ENCODE data around the gene IQCE.
A peak's percentile ranks its signal among the peaks of the same experiment; 100 is the strongest.
"Not testable (repeated sequence)": the region's sequence is repeated elsewhere in the genome, so short reads cannot be mapped to it uniquely, and the experiment has no call there.

IQCE gene

DNA sequence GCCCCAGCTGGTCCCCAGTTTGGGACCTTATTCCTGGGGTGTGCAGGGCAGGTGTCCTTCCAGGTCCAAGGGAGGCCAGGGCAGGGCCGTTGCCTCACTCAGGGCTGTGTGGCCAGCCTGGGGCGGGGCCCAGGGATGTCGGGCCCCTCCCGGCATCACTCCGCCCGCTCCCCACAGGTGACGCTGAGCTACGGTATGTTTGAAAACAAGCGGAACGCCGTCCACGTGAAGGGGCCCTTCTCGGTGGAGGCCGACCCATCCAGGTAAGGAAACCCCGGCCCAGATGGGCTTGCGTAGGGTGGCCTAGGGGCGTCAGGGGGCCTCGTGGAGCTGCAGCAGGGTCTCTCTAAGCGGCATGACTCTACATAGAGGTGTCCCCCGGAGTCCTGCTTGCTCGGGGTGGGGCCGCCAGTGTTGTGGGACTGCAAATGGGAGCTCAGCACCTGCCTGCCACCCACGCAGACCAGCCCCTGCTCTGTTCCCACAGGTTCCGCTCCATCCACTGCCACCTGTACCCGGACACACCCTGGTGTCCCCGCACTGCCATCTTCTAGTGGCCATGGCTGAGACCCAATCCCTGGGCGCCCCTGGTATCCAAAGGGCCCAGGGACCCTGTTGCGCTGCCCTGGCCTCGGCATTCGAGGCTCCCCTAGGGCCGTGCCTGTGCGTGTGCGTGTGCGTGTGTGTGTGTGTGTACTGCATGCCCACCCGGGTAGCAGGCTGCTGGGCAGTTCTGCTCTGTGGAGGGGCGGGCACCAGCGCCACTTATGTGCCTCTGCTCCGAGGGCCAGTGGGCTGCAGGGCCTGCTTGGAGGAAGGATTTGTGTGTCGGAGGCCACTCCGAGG, 31.9 kb upstream of the IQCE start:
- H3K9me3 Mint-ChIP-seq: no peaks in the 10 kb centered on the region
- ATAC-seq (no peak), DNase-seq (peak in 1 of 2 donors; percentile 15)
- H3K4me1 Mint-ChIP-seq: peaks cover 96% of the 10 kb centered on the region
- no peak overlapping the region for H3K4me3 Mint-ChIP-seq
- H3K27me3 Mint-ChIP-seq: no peaks in the 10 kb centered on the region
- H3K27ac Mint-ChIP-seq: no peak overlapping the region

DNA sequence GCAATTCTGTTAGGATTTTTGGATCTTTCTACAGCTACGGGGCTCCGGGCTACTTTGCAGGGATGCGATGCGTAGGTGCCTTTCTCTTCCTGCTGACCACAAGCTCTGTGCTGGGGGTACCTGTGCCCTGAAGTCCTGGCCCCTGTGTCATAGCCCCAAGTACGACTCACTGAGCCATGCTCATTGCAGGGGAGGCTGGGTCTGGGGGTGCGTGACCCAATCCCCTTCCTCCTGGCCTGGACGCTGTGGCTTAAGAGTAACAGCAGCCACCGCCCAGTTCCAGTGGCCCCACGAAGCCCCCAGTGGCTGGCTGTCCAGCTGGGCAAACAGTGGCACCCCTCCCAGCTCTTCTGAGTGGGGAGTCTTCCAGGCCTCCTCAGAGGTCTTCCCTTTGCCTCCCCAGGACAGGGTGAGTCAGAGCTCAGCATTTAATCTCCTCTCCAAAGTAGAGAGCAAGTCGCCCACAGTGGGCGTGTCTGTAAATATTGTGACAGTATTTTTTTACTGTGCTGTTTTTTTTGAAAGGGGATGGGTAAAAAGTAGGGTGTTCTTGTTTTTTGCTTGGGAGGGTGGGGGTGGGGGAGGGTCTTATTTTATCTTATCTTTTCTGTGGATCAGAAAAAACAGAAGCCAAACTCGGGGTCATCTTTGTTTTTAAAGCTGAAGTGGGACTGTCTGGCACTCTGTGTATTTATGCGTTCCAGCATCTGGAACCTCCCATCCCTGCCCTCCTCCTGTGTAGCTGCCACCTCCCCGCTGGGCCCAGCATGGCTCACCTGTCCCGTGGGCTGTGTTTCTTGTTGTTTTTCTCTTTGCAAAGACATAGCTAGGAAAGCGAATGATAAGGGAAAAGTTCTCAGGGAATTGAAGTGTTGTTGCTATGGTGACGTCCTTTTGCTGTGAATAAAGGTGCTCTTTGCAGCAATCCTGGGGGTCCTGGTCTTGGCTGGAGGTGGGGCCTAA, 31.0 kb upstream of the IQCE start:
- H3K27ac Mint-ChIP-seq: no peak overlapping the region
- DNase-seq (peak in 1 of 2 donors; percentile 33), ATAC-seq (no peak)
- peaks cover 92% of the 10 kb centered on the region for H3K4me1 Mint-ChIP-seq
- H3K4me3 Mint-ChIP-seq: peak overlapping the region; percentile 79 to 84
- no peaks in the 10 kb centered on the region for H3K9me3 Mint-ChIP-seq
- no peaks in the 10 kb centered on the region for H3K27me3 Mint-ChIP-seq

DNA sequence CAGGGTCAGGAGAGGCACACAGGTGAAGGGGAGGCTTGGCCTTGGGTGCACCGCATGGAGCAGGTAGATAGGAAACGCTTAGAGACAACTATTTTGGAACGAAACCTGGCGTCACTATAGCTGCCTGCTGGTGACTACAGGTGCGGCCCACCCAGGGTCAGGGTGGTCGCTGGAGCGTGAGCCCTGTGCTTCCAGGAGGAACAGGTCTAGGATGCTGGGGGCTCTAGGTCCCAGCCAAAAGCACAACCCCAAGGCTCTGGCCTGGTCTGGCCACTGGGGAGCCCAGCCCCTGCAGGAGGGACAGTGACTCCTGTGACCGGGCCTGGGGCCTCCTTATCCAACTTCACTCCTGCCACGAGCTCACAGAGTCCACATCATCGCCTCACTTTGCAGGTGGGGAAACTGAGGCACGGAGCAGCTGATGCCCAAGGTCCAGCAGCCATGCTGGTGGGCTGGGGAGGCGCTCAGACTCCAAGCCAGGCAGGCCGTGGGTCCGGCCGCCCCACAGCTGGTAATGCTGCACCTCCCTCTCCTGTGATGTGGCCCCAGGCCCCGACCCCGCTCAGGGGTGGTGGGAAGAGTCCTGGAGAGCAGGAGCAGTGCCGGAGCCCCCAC, 30.2 kb upstream of the IQCE start:
- Mint-ChIP-seq H3K27ac (peak overlapping the region in 1 of 2 donors; percentile 97), H3K4me3 (peak overlapping the region; percentile 79 to 84), H3K9me3 (no peaks in the 10 kb centered on the region), H3K4me1 (peaks cover 84% of the 10 kb centered on the region), H3K27me3 (no peaks in the 10 kb centered on the region)
- DNase-seq: peak in 1 of 2 donors; percentile 26
- no peak for ATAC-seq

DNA sequence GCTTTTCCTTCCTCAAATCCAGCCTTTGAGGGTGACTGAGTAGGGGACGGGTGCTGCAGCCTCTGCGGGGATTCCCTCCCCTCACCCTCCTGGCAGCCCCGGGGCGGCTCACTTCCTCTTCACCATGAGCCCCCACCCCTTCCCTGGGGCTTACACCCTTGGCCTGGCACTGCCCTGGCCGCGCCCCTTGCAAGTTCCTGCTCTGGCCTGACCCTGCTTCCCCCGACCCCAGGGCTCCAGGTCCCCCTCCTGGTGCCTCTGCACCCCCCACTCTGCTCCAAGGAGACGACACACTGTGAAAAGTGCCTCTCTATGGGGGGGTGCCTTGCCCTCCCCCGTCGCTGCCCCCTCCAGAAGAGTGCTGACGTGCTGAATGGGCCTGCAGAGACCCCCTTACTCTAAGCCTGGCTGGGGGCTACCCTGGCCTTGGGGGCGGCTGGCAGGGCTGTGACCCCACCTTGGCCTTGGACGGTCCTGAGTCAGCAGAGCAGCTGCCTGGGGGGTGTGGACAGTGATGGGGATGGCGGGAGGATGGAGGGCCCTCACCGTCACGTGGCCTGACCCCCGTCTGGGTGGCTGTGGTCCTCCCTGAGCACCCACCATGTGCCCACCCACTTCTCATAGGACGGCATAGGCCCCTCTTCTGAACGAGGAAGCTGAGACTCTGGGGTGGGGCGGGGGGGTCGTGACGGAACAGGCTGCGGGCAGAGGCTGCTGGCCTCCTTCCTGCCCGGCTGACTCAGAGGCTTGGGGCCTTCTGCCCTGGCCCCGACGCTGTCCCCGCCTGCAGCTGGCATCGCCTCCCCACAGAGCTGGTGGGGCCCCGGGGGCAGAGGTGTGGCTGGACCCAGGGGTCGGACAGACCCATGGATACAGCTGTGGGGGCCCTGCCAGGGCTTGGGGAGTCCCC, 29.4 kb upstream of the IQCE start:
- DNase-seq (peak; percentile 66 to 82), ATAC-seq (peak; percentile 68)
- no peaks in the 10 kb centered on the region for H3K27me3 Mint-ChIP-seq
- peak overlapping the region; percentile 94 to 97 for H3K27ac Mint-ChIP-seq
- no peaks in the 10 kb centered on the region for H3K9me3 Mint-ChIP-seq
- peak overlapping the region; percentile 79 to 84 for H3K4me3 Mint-ChIP-seq
- H3K4me1 Mint-ChIP-seq: peaks cover 75% of the 10 kb centered on the region

- ATAC-seq: peak; percentile 78
- no peaks in the 10 kb centered on the region for H3K9me3 Mint-ChIP-seq
These were observed 28.4 kb upstream of the IQCE start for GRCh38 chr7:2530071-2530987.

GRCh38 chr7:2530994-2531795, 27.6 kb upstream of the IQCE start:
- peaks cover 58% of the 10 kb centered on the region for H3K4me1 Mint-ChIP-seq
- ATAC-seq: peak; percentile 0
- H3K27me3 Mint-ChIP-seq, H3K9me3 Mint-ChIP-seq: not testable (repeated sequence)
- H3K4me3 Mint-ChIP-seq: peak overlapping the region; percentile 79 to 84
- H3K27ac Mint-ChIP-seq: peak overlapping the region; percentile 94 to 97
- DNase-seq: peak in 1 of 2 donors; percentile 15

More at GRCh38 chr7:2530071-2530987, 28.4 kb upstream of the IQCE start:
- DNase-seq: peak; percentile 70 to 92
- Mint-ChIP-seq H3K27ac (peak overlapping the region; percentile 94 to 97), H3K27me3 (no peaks in the 10 kb centered on the region), H3K4me1 (peaks cover 66% of the 10 kb centered on the region), H3K4me3 (peak overlapping the region; percentile 79 to 84)

GRCh38 chr7:2531796-2532110, 27.0 kb upstream of the IQCE start:
- H3K27ac Mint-ChIP-seq: not testable (repeated sequence)

GRCh38 chr7:2532199-2532772, 26.5 kb upstream of the IQCE start:
- not testable (repeated sequence) for H3K4me3 Mint-ChIP-seq, H3K9me3 Mint-ChIP-seq, H3K27me3 Mint-ChIP-seq, H3K27ac Mint-ChIP-seq, ATAC-seq
- peak in 1 of 2 donors; percentile 17 for DNase-seq
- peaks cover 47% of the 10 kb centered on the region for H3K4me1 Mint-ChIP-seq

More at GRCh38 chr7:2531796-2532110, 27.0 kb upstream of the IQCE start:
- not testable (repeated sequence) for ATAC-seq, DNase-seq, H3K9me3 Mint-ChIP-seq, H3K27me3 Mint-ChIP-seq, H3K4me3 Mint-ChIP-seq
- H3K4me1 Mint-ChIP-seq: peaks cover 52% of the 10 kb centered on the region

DNA sequence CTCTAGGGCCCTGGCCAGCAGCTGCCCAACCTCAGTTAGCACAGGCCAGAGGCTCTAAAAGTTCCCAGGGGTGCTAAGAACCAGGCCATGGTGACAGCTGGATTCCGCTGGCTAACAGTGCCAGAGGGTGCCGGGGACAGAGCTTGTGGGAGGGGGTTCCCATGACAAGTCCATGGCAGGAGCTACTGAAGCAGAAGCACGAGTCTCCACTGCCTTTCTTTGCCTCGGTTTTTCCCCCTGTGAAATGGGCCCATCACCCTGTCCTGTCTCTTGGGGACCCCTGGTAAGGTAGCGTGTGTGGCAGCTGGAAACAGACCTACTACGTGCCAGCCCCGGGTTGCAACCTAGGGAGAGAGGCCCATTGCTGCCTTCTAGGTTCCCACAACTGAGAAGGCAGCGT, 26.0 kb upstream of the IQCE start:
- DNase-seq, H3K9me3 Mint-ChIP-seq, H3K27ac Mint-ChIP-seq, ATAC-seq, H3K27me3 Mint-ChIP-seq, H3K4me3 Mint-ChIP-seq: not testable (repeated sequence)
- H3K4me1 Mint-ChIP-seq: peaks cover 41% of the 10 kb centered on the region

- not testable (repeated sequence) for H3K9me3 Mint-ChIP-seq, H3K4me3 Mint-ChIP-seq, DNase-seq, H3K27me3 Mint-ChIP-seq, H3K27ac Mint-ChIP-seq, ATAC-seq
- H3K4me1 Mint-ChIP-seq: peaks cover 34% of the 10 kb centered on the region
These were observed 25.2 kb upstream of the IQCE start for GRCh38 chr7:2533566-2533965.

DNA sequence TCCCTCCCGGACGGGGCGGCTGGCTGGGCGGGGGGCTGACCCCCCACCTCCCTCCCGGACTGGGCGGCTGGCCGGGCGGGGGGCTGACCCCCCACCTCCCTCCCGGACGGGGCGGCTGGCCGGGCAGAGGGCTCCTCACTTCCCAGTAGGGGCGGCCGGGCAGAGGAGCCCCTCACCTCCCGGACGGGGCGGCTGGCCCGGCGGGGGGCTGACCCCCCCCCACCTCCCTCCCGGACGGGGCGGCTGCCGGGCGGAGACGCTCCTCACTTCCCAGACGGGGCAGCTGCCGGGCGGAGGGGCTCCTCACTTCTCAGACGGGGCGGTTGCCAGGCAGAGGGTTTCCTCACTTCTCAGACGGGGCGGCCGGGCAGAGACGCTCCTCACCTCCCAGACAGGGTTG, 24.6 kb upstream of the IQCE start:
- ATAC-seq, H3K9me3 Mint-ChIP-seq, H3K27me3 Mint-ChIP-seq, H3K27ac Mint-ChIP-seq, DNase-seq, H3K4me3 Mint-ChIP-seq: not testable (repeated sequence)
- peaks cover 28% of the 10 kb centered on the region for H3K4me1 Mint-ChIP-seq

DNA sequence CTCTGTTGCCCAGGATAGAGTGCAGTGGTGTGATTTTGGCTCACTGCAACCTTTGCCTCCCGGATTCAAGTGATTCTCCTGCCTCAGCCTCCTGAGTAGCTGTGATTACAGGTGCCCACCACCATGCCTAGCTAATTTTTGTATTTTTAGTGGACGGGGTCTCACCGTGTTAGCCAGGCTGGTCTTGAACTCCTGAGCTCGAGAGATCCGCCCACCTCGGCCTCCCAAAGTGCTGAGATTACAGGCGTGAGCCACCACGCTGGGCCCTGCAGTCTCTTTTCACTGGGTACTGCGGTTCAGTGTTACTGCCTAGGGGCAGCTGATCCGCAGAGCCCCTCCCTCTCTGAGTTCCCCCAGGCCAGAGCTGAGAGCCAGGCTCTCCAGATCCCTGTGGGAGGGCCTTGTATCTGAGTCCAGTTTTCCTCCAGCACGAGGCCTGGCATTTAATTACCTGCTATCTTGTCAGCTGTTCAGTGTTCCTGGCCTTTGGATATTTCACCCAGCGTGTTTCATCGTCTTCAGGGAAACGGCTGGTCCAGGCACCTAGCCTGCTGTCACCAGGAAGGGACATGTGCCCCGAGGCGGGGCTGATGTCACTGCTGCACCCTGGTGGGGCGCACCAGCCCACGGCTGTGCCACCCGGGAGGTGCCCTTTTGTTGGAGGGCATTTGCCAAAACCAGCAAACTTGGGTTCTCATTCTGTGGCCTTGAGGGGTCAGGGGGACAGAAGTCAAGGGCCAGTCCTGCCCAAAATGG, 22.7 kb upstream of the IQCE start:
- H3K4me3 Mint-ChIP-seq, H3K4me1 Mint-ChIP-seq, H3K27me3 Mint-ChIP-seq, H3K27ac Mint-ChIP-seq, H3K9me3 Mint-ChIP-seq, DNase-seq, ATAC-seq: not testable (repeated sequence)
